Measurements from ENCODE around the gene SLC35B1. TPM values are rescaled to one million over a fixed set of nuclear protein-coding genes. Genes with fewer than 3 reads are reported as not detected.
"Not testable (repeated sequence)": the region's sequence is repeated elsewhere in the genome, so short reads cannot be mapped to it uniquely, and the experiment has no call there.

The SLC35B1 gene
- polyA plus RNA-seq, 3 donors: 73.1 to 82.1 (median 75.8) TPM

GRCh38 chr17:49742166-49742638 lies 34.4 kb upstream of the SLC35B1 start:
- DNase-seq (ENCODE audit: extremely low read depth in 1 of 11, low read depth in 9 of 11, low spot score in 4 of 11): no peak

- no peak for DNase-seq (ENCODE audit: extremely low read depth in 1 of 11, low read depth in 9 of 11, low spot score in 4 of 11)
These were observed 33.9 kb upstream of the SLC35B1 start for GRCh38 chr17:49741692-49742076.

GRCh38 chr17:49741009-49741691 lies 33.4 kb upstream of the SLC35B1 start:
- DNase-seq (ENCODE audit: extremely low read depth in 1 of 11, low read depth in 9 of 11, low spot score in 4 of 11): no peak

GRCh38 chr17:49739641-49740271 lies 32.0 kb upstream of the SLC35B1 start:
- DNase-seq (ENCODE audit: extremely low read depth in 1 of 11, low read depth in 9 of 11, low spot score in 4 of 11): no peak

- no peak for DNase-seq (ENCODE audit: extremely low read depth in 1 of 11, low read depth in 9 of 11, low spot score in 4 of 11)
These were observed 30.8 kb upstream of the SLC35B1 start for GRCh38 chr17:49738456-49739163.

GRCh38 chr17:49734515-49735490 lies 27.0 kb upstream of the SLC35B1 start:
- no peak for DNase-seq (ENCODE audit: extremely low read depth in 1 of 11, low read depth in 9 of 11, low spot score in 4 of 11)

GRCh38 chr17:49731435-49731831 lies 23.7 kb upstream of the SLC35B1 start:
- DNase-seq (ENCODE audit: extremely low read depth in 1 of 11, low read depth in 9 of 11, low spot score in 4 of 11): no peak

GRCh38 chr17:49730785-49731434 lies 23.1 kb upstream of the SLC35B1 start:
- DNase-seq (ENCODE audit: extremely low read depth in 1 of 11, low read depth in 9 of 11, low spot score in 4 of 11): no peak

- peak in 9 of 11 donors; percentile 39 to 63 (median 51) for DNase-seq (ENCODE audit: extremely low read depth in 1 of 11, low read depth in 9 of 11, low spot score in 4 of 11)
These were observed 22.5 kb upstream of the SLC35B1 start for GRCh38 chr17:49730078-49730784.

- no peak for DNase-seq (ENCODE audit: extremely low read depth in 1 of 11, low read depth in 9 of 11, low spot score in 4 of 11)
These were observed 21.3 kb upstream of the SLC35B1 start for GRCh38 chr17:49729069-49729468.

- DNase-seq (ENCODE audit: extremely low read depth in 1 of 11, low read depth in 9 of 11, low spot score in 4 of 11): no peak
These were observed 20.7 kb upstream of the SLC35B1 start for GRCh38 chr17:49728425-49728824.

- DNase-seq (ENCODE audit: extremely low read depth in 1 of 11, low read depth in 9 of 11, low spot score in 4 of 11): no peak
These were observed 19.6 kb upstream of the SLC35B1 start for GRCh38 chr17:49727380-49727779.

- DNase-seq (ENCODE audit: extremely low read depth in 1 of 11, low read depth in 9 of 11, low spot score in 4 of 11): no peak
These were observed 17.8 kb upstream of the SLC35B1 start for GRCh38 chr17:49725452-49726130.

GRCh38 chr17:49724552-49724951 lies 16.8 kb upstream of the SLC35B1 start:
- not testable (repeated sequence) for DNase-seq (ENCODE audit: extremely low read depth in 1 of 11, low read depth in 9 of 11, low spot score in 4 of 11)

GRCh38 chr17:49723423-49723822 lies 15.7 kb upstream of the SLC35B1 start:
- DNase-seq (ENCODE audit: extremely low read depth in 1 of 11, low read depth in 9 of 11, low spot score in 4 of 11): peak in 9 of 11 donors; percentile 45 to 73 (median 58)

- DNase-seq (ENCODE audit: extremely low read depth in 1 of 11, low read depth in 9 of 11, low spot score in 4 of 11): no peak
These were observed 14.3 kb upstream of the SLC35B1 start for GRCh38 chr17:49722066-49722465.

GRCh38 chr17:49717371-49717861 lies 9.7 kb upstream of the SLC35B1 start:
- no peak for DNase-seq (ENCODE audit: extremely low read depth in 1 of 11, low read depth in 9 of 11, low spot score in 4 of 11)

Measured in renal cortex interstitium (tissue), 11 donors.